Activated naive CD8-positive, alpha-beta T cell treated with anti-CD3 and anti-CD28 coated beads, Interleukin-2, amount 50 U/mL, for 16 hours (primary cell): ENCODE measurements around the gene FNBP1.

Experiments
- DNase-seq: peaks from one replicate; pipeline ENCODE4 v3.0.0-alpha.2; 2020; ENCODE audit warnings: low read depth, low spot score

The FNBP1 gene

DNA sequence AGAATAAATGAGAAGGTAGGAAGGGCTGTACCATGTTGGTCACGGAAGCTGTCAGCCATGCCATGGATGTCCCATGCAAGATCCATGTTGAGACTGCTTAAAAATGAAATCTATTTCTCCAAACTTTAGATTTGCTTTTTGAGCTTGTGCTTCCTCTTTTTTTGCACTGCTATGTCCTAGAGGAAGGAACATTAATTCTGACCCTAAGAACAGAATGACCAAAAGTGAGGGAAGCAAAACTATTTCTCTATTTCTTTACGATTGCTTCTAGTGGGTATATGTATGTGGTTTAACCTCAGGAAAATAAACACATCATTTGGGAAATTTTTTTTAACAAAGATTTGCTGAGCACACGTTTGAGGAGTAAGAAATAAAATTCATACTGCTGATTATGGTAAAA, 123.1 kb downstream of the FNBP1 start:
- no peak for DNase-seq

DNA sequence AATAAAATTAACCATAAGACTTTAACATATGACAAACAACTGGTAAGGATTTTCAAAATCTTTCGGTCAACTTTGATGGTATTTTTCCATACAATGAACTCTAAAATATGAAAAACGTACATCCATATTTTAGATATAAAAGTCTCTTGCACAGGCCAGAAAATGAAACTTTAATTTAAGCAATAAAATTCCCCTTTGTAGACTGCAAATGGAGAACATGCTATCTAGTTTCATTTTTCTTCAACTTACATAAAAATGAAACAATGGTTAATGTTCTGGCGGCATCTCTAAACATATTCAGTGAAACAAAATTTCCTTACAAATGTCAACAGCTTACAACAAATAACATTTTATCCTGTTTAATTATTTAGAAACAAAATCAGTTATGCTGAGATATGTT, 123.7 kb downstream of the FNBP1 start:
- DNase-seq = no peak

DNA sequence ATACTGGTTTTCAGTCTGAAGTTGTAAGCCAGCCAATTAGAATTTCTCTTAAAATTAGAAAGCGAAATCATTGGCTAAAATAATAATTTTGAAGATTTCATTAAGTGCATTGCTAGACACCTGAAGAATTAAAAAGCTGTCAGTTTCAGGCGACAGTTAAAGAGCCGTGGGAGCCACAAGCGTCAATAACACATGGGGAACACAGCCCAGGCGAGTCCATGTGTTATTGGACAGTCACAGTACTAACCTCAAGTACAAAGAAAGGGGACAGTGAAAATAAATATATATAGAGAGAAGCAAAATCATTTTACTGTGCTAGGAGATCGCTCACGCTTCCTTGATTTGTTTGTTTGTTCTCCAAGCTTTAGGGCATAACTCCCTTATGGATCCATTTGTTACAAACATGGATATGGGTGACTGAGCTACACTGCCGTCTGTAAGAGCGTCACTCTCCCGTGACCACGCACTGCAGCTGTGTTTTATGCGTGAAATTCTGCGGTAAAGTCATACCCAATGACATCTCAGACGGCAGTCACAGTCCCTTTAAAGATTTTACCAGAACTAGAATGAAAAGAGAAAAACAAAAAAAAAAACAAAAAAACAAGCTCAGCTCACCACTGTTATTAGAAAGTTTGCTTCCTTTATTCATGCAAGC, 124.6 kb downstream of the FNBP1 start:
- DNase-seq = no peak

DNA sequence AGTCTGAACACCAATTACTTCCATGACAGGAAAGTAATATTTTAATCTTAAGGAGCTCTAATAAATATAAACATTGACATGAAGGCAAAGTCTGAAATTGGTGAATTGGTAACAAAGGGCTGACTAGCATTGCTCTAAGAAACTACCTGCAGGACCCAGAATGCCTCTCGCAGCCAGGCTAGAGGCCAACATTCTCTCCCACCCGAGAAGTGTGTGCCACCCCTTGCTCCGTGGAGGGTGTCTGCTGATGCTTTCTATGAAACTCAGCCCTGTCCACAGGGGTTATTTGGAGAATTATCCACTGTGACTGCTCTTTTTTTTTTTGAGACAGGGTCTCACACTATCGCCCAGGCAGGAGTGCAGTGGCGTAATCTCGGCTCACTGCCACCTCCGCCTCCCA, 126.3 kb downstream of the FNBP1 start:
- no peak for DNase-seq

DNA sequence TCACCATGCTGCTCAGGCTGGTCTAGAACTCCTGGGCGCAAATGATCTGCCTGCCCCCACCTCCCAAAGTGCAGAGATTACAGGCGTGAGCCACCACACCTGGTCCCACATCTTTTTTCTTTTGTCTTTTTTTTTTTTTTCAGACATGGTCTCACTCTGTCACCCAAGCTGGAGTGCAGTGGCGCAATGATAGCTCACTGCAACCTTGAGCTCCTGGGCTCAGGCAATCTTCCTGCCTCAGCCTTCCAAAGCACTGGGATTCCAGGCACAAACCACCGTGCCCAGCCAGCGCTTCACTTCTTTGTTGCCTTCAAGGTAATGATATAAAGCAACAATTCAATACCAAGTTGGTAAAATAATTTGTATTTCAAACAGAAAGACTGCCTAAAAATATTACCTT, 128.9 kb downstream of the FNBP1 start:
- DNase-seq = no peak

DNA sequence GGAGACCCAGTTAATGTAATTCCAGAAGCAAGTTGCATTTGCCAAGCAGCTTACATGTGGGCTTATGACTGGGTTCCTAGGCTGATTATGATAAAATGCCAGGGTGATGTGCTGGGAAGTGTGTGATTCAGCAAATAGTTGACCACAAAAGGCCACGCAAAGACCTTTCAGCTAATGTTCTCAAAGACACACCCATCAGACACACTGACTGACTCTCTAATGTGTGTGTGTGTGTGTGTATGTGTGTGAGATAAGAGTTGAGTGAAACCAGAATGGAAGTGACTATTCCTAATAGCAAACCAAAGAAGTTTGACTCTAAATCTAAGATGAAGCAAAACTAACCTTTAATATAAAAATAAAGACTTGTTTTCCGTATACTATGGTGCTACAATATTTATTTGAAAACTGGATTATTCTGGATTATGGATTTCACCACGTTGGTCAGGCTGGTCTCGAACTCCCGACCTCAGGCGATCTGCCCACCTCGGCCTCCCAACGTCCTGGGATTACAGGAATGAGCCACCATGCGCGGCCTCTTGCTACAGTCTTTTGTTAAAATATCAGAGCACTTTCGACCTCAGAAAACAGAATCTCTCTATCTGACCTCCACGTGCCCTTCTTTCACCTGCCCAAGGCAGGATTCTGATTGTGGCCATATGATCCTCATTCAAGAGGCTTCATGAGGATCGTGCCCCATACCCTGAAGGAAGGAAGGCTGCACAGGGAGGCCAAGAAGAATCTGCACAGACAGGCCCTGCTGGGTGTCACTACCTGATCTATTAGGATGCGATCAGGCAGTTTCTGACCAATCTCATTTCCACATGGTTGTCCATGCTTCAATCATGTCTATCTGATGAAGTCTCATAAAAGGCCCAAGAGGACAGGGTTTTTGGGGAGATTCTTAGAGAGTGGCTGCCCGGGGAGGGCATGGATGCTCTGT, 132.1 kb downstream of the FNBP1 start:
- DNase-seq = no peak

DNA sequence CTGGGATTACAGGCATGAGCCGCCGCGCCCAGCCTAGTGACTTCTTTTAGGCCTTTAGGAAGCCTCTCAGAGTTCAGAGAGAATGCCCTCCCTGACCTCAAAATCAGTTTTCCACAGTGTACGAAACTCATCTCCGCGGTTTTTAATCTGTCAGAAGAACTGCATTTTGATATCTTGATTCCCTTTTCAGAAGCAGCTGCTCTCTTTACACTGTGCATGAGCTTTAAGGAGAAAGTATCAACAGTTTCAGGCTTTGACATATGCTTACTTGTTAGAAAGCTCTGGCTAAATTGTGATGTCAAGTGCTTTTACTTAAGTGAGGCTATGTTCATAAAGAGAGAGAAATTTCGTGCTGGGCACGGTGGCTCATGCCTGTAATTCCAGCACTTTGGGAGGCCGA, 133.1 kb downstream of the FNBP1 start:
- no peak for DNase-seq

DNA sequence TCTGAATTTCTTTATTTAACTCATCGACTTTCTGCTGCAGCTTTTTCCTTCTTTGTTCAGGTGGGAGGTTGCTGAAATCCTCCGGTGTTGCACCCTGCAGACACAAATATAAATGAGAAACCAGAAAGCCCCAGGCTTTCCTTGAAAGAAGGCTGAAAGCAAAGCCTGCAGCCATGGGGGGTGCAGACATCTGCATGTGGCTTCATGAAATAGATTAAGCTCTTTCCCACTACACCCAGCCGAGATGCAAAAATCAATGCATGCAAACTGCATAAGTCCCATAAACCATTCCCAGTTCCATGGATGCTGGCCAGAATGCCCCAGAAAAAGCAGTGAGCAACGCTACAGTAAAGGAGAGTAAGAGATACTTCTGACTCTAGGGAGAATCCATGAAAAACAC, 134.1 kb downstream of the FNBP1 start:
- DNase-seq = no peak

DNA sequence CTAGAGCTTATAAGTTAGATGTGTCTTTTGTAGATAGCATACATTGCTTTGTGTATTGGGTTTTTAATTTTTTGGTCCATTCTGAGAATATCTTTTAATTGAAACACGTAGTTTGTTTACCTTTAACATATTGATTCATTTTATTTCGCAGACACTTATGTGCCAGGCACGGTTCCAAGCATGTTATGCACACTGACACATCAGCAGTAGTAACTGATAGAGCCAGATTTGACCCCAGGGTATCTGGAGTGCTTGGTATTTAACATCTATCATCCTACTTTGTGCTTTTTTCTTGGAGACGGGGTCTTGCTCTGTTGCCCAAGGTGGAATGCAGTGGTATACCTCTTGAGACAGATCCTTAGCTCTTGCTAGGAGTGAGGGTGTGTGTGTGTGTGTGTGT, 135.8 kb downstream of the FNBP1 start:
- no peak for DNase-seq

DNA sequence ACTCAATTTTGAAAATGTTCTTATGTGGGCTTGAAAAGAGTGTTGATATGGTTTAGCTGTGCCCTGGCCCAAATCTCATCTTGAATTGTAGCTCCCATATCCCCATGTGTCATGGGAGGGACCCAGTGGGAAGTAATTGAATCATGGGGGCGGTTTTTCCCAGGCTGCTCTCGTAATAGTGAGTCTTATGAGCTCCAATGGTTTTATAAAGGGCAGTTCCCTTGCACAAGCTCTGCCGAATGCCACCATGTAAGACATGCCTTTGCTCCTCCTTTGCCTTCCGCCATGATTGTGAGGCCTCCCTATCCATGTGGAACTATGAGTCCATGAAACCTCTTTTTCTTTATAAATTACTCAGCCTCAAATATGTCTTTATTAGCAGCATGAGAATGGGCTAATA, 136.7 kb downstream of the FNBP1 start:
- DNase-seq = no peak

DNA sequence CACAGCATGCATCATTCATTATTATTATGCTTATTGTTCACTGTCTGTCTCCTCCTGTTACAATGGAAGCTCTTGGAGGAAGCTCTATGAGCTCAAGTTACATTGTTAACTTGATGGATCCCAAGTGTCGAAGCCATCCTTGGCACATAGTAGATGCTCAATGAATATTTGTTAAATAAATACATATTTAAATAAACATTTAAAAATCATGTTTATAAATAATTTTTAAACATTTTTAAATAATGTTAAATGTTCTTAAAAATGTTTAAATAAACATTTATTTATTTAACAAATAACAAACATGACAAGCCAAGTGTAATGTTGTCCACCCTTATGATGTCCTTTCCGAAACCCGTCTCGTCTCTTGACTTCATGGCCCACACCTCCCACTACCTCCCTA, 138.3 kb downstream of the FNBP1 start:
- no peak for DNase-seq

DNA sequence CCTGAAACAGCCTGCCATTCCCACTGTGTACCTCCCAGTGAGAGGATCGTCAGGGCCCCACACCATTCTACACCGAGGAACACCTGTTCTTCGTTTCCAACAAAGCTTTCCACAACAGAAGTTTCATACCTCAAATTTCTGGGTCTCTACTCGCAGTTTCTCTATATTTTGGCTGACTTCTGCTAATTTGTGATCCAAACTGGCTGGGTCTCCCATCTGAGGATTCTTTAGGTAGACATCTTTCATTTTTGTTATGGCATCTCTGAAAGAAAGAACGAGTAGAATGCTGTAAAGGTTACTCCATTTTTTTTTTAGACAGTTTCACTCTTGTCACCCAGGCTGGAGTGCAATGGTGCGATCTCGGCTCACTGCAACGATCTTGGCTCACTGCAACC, 140.3 kb downstream of the FNBP1 start:
- no peak for DNase-seq

DNA sequence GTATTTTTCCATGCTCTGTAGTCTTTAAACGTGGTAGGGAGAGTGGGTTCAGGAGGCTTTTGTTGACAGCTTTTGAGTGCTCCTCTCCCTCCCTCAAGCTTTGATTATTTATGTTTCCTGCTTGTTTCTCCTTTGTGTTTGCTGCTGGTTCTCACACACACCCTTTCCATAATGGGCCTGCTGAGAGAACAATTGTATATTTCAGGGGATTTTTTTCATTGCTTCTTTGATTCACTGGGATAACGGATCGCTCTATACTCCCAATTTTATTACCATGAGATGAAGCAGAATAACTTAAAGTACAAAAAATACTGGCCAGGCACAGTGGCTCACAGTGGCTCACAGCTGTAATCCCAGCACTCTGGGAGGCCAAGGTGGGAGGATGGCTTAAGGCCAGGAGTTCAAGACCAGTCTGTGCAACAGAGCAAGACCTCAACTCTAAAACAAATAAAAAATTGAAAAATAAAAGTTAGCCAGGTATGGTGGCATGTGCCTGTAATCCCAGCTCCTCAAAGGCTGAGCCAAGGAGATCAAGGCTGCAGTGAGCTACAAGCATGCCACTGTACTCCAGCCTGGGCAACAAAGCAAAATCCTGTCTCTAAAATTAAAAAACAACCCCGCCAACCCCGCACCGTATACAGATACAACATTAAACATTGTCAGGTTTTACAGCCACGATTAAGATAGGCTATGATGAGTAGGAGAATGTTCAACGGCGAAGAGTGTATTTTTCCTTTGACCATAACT, 140.8 kb downstream of the FNBP1 start:
- DNase-seq = no peak

DNA sequence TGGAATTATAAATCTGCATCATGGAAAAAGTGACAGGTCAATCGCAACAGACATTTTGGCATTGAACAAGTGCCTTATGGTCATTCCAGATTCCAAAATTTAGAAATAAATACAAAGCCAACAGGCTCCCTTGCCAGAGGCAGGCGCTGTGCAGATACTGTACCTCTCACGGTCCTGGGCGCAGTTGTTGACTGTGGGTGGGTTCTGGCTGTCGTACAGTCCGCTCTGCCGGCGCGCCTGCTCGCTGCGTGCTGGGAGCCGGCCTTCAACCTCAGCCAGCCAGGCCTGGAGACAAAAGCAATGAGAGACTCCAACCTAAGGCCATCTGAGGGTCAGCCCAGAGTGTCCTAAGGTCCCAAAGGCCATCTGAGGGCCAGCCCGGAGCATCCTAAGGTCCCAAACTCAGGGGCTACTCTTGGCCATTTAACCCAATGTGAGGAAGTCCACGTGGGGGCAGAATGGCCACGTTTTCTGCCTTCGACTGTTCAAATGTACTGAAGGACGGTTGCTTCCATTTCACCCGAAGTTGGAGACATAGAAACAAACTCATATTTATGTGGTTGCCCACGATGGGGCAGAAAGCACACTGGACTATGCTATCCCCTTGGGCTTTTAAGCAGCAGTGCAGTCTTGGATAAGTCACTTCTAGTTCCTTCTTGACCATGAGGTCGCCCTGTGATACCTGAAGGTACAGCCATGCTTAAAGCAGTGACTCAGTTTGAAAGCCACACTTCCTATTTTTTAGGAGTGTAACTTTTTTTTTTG, 142.5 kb downstream of the FNBP1 start:
- no peak for DNase-seq

DNA sequence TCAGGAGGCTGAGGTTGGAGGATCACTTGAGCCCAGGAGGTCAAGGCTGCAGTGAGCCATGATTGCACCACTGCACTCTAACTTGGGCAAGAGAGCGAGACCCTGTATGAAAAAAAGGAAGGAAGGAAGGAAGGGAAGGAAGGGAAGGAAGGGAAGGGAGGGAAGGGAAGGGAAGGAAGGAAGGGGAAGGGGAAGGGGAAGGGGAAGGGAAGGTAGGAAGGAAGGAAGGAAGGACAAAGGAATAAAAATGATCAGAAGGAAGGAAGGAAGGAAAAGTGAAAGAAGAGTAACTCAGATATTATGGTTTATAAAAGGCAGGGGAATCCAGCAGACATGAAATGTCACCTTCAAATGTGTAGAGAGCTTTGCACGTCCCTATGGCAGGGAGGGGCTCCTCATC, 143.4 kb downstream of the FNBP1 start:
- no peak for DNase-seq

DNA sequence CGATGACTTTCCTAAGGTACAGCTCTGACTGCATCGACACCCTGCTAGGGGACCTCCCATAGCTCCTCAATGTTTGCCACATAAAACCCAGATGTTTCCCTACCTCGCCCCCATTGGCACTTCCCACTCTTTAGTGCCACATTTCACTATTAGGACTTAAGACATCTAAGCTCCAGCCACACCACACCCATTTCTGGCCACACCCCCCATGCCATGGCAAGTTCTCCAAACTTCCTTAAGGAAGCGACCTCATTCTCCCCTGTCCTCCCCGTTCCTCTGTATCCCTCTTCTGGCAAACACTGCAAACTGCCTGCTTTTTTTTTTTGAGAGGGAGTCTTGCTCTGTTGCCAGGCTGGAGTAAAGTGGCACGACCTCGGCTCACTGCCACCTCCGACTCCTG, 144.8 kb downstream of the FNBP1 start:
- DNase-seq = no peak

DNA sequence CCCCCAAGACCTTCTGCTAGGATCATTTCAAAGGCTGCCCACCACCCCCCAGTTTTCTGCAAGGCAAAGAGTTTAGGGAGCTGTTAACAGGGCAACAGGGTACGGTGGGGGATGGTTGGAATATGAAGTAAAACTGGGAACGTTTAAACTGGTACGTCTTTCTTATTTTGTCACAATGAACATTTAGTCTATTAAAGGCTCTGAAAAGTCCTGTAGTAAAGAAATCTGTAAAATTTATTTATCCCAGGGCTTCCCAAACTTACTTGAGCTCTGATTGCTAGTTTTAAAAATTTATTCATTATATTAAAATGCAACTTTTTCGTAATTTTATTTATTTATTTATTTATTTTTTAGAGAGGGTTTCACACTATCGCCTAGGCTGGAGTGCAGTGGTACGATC, 145.7 kb downstream of the FNBP1 start:
- no peak for DNase-seq

DNA sequence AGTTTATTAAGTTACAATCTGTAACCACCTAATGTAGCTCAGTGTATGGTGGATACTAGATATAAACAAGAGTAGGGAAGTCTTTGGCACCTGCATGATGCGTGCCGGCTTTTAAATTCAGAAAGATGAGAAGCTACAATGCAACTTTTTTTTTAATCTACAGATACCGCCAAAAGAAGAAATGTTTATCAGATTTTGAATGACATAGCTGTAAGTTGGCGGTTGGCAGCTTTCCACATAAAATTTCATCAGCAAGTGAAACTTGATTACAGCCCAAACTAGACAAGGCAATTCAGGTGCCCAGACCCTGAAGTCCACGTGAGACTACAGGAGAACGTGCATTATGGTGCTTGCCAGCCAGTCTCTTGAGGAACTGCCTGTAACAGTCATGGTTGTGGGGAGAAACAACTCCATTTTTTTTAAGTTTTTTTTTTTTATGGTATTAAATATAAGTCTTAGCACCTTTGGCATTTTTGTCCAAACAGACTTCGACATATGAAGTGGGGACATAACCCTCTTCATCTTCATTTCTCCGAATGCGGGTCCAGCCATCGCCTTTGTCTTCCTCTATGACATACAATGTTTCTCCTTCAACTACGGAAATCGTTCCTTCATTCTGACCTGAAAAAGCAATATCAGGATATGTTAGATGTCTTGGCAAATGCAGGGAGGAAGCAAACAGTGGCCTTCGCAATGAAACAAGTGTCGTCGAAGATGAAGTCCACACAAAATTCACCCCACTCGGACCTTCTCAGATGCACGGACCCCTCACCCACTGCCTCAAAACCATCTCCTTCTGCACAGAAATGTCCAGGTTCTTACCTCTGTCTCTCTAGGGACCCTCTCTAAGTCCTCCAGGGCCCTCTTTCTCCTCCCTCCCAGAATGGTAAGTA, 147.4 kb downstream of the FNBP1 start:
- DNase-seq = no peak

DNA sequence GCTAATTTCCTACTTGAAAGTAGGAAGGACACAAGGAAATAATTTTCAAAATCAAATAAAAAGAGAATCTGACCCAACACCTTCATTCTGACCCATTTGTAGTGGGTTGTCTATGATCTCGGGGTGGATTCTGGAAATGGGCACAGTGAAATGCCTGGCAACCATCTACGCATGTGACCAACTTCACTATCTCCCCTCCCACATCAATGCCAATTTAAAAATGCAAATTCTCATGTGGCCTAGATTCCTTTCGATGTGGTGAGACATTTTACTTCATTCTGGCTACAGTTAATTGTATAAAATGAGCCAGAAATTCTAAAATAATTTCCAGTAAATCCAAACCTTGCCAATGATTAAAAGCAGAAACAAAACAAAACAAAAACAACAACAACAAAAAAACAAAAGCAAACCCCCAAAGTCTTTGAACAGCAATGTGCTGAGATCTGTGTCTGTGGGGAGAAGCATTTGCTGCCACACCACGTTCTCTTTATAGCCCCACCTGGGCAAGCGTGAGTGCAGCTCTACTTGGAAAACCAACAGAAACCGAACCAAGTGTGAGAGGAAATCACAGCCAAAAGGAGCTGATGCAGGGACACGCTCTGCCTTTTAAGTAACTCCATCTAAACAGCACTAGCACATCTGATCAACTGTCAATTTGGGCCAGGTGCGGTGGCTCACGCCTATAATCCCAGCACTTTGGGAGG, 148.7 kb downstream of the FNBP1 start:
- no peak for DNase-seq

DNA sequence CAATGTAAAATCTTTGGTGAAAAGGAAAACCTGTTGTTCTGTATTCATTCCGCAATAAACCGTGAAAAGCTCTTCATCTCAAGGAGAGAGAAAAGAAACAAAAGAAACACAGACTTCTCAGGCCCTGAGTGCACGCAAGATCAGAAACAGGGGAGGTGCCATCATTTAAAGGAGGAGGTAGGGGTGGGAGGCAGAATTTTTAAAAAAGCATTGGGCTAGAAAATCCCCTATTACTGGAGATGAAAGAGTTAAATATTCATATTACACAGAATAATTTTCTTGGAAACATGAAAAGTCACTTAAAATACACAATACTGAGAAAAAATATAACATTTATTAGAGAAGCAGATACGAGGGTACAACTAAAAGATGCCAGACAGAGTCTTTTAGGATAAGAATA, 151.4 kb downstream of the FNBP1 start:
- no peak for DNase-seq
